Measurements from ENCODE around the gene TMEM169.

TMEM169 gene

GRCh38 chr2:216081487-216082116 is at the start of gene TMEM169, which contains the start of gene PECR:
Gene TMEM169 (plus strand): TSS chr2:216081919. CDS start chr2:216095964, 14,045 bp downstream.
Gene PECR (minus strand): TSS chr2:216081809. CDS start chr2:216081741, 68 bp downstream.
- DNase-seq (ENCODE audit: low read depth in 2 of 2) = peak; percentile 68 to 71

GRCh38 chr2:216031960-216032689 is 49.6 kb upstream of the TMEM169 start:
- DNase-seq (ENCODE audit: low read depth in 2 of 2) = no peak

- no peak for DNase-seq (ENCODE audit: low read depth in 2 of 2)
Observed at GRCh38 chr2:216033403-216033802, 48.3 kb upstream of the TMEM169 start.

- DNase-seq (ENCODE audit: low read depth in 2 of 2) = peak; percentile 70 to 83
Observed at GRCh38 chr2:216034065-216034464, 47.7 kb upstream of the TMEM169 start.

GRCh38 chr2:216039918-216040317 is 41.8 kb upstream of the TMEM169 start:
- no peak for DNase-seq (ENCODE audit: low read depth in 2 of 2)

- no peak for DNase-seq (ENCODE audit: low read depth in 2 of 2)
Observed at GRCh38 chr2:216041438-216041837, 40.3 kb upstream of the TMEM169 start.

- no peak for DNase-seq (ENCODE audit: low read depth in 2 of 2)
Observed at GRCh38 chr2:216043949-216044348, 37.8 kb upstream of the TMEM169 start.

GRCh38 chr2:216044883-216045486 is 36.7 kb upstream of the TMEM169 start:
- DNase-seq (ENCODE audit: low read depth in 2 of 2) = no peak

GRCh38 chr2:216047397-216047796 is 34.3 kb upstream of the TMEM169 start:
- no peak for DNase-seq (ENCODE audit: low read depth in 2 of 2)

GRCh38 chr2:216049452-216049851 is 32.3 kb upstream of the TMEM169 start:
- DNase-seq (ENCODE audit: low read depth in 2 of 2) = no peak

GRCh38 chr2:216051350-216051749 is 30.4 kb upstream of the TMEM169 start:
- no peak for DNase-seq (ENCODE audit: low read depth in 2 of 2)

GRCh38 chr2:216052420-216052819 is 29.3 kb upstream of the TMEM169 start:
- no peak for DNase-seq (ENCODE audit: low read depth in 2 of 2)

- DNase-seq (ENCODE audit: low read depth in 2 of 2) = no peak
Observed at GRCh38 chr2:216055680-216056079, 26.0 kb upstream of the TMEM169 start.

GRCh38 chr2:216056739-216057138 is 25.0 kb upstream of the TMEM169 start:
- DNase-seq (ENCODE audit: low read depth in 2 of 2) = no peak

- peak; percentile 23 to 24 for DNase-seq (ENCODE audit: low read depth in 2 of 2)
Observed at GRCh38 chr2:216057688-216058193, 24.0 kb upstream of the TMEM169 start.

GRCh38 chr2:216059233-216059834 is 22.4 kb upstream of the TMEM169 start:
- no peak for DNase-seq (ENCODE audit: low read depth in 2 of 2)

GRCh38 chr2:216064014-216064630 is 17.6 kb upstream of the TMEM169 start:
- DNase-seq (ENCODE audit: low read depth in 2 of 2) = no peak

- DNase-seq (ENCODE audit: low read depth in 2 of 2) = no peak
Observed at GRCh38 chr2:216064665-216065064, 17.1 kb upstream of the TMEM169 start.

GRCh38 chr2:216066230-216066629 is 15.5 kb upstream of the TMEM169 start:
- no peak for DNase-seq (ENCODE audit: low read depth in 2 of 2)

GRCh38 chr2:216069028-216069427 is 12.7 kb upstream of the TMEM169 start:
- DNase-seq (ENCODE audit: low read depth in 2 of 2) = no peak

- no peak for DNase-seq (ENCODE audit: low read depth in 2 of 2)
Observed at GRCh38 chr2:216070195-216070594, 11.5 kb upstream of the TMEM169 start.
